ENCODE measurements around the gene SLC17A2. TPM values are rescaled to one million over a fixed set of nuclear protein-coding genes. Genes with fewer than 3 reads are reported as not detected.

The SLC17A2 gene
- total RNA-seq, 2 experiments from 2014 or later, result not detected

DNA sequence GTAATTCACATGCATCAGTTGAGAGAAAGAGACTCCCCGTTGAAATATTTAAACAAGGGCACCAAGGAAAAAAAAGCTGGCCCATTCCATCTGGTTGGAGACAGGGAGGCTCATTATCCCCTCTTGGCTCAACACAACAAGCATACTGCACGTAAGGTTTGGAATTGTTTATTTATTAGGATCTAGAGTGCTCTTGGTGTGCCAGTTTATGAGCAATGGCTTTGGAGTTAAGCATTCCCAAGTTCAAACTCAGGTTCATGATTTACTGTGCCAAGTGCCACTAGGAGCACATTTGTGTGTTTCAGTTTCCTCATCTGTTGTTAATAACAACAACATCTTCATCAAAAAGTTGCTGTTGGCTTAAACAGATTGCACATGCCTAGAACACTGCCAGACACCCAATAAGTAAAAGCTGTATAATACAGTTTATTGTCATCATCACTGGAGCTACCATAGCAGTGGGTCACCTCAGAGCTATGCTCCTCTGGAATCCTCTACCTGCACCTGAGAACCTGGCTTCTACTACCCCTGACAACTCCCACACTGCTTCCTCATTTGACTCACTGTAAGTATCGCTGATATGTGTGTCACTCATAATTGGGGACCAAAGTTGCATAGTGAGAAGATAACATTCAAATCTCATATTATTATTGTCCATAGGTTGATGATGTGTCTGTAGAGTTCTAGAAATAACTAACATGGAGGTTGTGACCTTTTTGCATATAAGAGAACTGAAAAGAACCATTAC, 61.9 kb downstream of the SLC17A2 start:
- Mint-ChIP-seq H3K36me3 (ENCODE audit: low read depth) (peaks cover 7% of the 10 kb centered on the region), H3K27ac (no peak overlapping the region), H3K9me3 (peaks cover 10% of the 10 kb centered on the region), H3K4me3 (no peak overlapping the region), H3K27me3 (no peaks in the 10 kb centered on the region), H3K4me1 (peaks cover 36% of the 10 kb centered on the region)
- no peak for DNase-seq
- CTCF ChIA-PET, result interaction anchor here (1.8 kb wide), 1 partner anchor 13 kb away, joined by 6 read pairs; no protein-coding TSS in a partner anchor
- POLR2A ChIA-PET, result no interaction called here

- DNase-seq, result peak; percentile 18
- H3K4me3 Mint-ChIP-seq, result no peak overlapping the region
- H3K27me3 Mint-ChIP-seq, result no peaks in the 10 kb centered on the region
- peak overlapping the region; percentile 56 for H3K27ac Mint-ChIP-seq
- POLR2A ChIA-PET, result interaction anchor here (1.3 to 2.4 kb wide), 3 partner anchors 9 to 160 kb away, joined by 3 to 11 read pairs (median 3); partner anchors contain the start of gene SLC17A3
- H3K9me3 Mint-ChIP-seq, result peaks cover 7% of the 10 kb centered on the region
- CTCF ChIA-PET, result interaction anchor here (2.4 kb wide), 1 partner anchor 16 kb away, joined by 7 read pairs; no protein-coding TSS in a partner anchor
- H3K36me3 Mint-ChIP-seq (ENCODE audit: low read depth), result peaks cover 7% of the 10 kb centered on the region
- H3K4me1 Mint-ChIP-seq, result peaks cover 24% of the 10 kb centered on the region
Measured at GRCh38 chr6:25866011-25866410, 64.5 kb downstream of the SLC17A2 start.

- ChIA-PET CTCF (interaction anchor here (1.2 to 1.9 kb wide), 2 partner anchors 19 to 129 kb away, joined by 5 to 6 read pairs; no protein-coding TSS in a partner anchor), POLR2A (interaction anchor here (1.6 kb wide), 1 partner anchor 8 kb away, joined by 4 read pairs; no protein-coding TSS in a partner anchor)
- Mint-ChIP-seq H3K27ac (no peak overlapping the region), H3K36me3 (ENCODE audit: low read depth) (peaks cover 7% of the 10 kb centered on the region), H3K27me3 (no peaks in the 10 kb centered on the region), H3K4me3 (no peak overlapping the region), H3K9me3 (peaks cover 7% of the 10 kb centered on the region), H3K4me1 (peaks cover 29% of the 10 kb centered on the region)
- no peak for DNase-seq
Measured at GRCh38 chr6:25863360-25863759, 67.1 kb downstream of the SLC17A2 start.

Other genes with a start within 250 kb of the SLC17A2 start
- gene SLC17A4, start 175.9 kb downstream of the SLC17A2 start, total RNA-seq, result not detected
- not detected for gene SLC17A1, start 98.6 kb downstream of the SLC17A2 start, total RNA-seq
- under 1 TPM; 0.15 to 0.96 TPM for gene SLC17A3, start 56.4 kb downstream of the SLC17A2 start, total RNA-seq
- gene TRIM38, start 32.1 kb upstream of the SLC17A2 start, total RNA-seq, result 10 to 100 TPM; 32.6 to 33.5 TPM
- gene HFE, start 156.7 kb upstream of the SLC17A2 start, total RNA-seq, result 1 to 10 TPM; 3.1 to 3.4 TPM